Measurements from ENCODE around the gene PSD4.

The PSD4 gene

DNA sequence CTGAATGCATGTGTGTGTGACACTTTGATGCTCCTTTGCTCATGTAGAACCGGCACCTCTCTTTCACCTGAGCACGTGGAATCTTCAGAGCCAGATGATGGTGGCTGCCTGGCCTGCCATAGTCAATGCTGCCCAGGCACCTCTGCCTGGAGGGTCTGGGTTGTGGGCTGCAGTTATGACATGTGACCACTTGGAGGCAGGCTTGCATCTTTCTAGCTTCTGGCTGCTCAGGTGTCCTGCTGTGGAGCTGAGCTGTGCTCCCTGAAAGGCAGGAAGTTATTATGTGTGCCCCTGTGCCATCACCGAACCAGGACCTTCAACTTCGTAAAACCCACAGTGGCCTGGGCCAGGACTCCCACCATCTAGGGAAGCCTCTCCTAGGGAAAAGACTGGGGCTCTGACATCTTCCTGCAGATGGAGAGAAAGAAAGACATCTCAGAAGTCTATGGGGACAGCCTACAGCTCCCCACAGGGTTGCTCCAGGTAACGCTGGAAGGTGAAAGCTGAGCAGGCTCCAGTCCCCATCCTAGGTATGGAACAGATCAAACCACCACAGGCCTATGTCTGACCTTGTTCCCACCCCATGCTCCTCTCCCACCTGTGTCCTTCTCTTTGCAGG, 30.2 kb downstream of the PSD4 start:
- peak; percentile 76 for TF ChIP-seq CTCF (IDR thresholded peaks at IDR 0.05)

GRCh38 chr2:113206251-113206650, 32.5 kb downstream of the PSD4 start:
- no peak for TF ChIP-seq CTCF (IDR thresholded peaks at IDR 0.05)

DNA sequence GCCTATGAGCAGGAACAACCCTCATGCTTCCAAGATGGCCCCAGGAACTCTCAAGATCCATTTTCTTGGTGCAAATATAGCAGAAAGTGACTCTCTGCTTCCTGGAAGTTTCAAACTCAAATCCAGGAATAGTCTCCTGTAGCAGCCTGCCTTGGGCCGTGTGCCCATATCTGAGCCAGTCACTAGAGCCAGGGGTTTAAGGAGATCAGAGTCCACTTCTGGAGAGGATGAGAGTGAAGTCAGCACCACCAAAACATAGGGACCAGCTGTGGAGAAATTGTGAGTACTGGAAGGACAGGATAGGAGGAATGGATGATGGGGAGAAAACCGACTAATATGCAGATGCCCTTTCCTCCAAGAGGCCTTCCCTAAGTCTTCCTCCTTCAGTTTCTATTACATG, 33.2 kb downstream of the PSD4 start:
- no peak for TF ChIP-seq CTCF (IDR thresholded peaks at IDR 0.05)

DNA sequence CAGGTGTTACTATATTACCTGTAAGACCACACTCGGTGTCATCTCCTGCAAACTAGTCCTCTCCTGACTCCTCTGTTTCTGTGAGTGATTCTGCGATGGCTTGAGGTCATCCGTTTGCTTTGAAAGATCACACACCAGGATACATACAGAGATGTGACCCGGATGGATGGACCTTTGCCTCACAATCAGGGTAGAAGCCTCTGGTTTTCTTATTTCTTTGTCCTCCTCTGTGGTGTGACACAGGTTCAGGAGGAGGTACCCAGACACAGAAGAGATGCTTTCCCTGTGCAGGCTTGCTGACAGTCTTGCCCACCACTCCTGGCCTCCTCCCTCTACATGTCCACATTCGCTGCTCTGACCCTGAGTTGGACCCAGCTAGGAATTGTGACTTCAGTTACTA, 34.6 kb downstream of the PSD4 start:
- no peak for TF ChIP-seq CTCF (IDR thresholded peaks at IDR 0.05)

DNA sequence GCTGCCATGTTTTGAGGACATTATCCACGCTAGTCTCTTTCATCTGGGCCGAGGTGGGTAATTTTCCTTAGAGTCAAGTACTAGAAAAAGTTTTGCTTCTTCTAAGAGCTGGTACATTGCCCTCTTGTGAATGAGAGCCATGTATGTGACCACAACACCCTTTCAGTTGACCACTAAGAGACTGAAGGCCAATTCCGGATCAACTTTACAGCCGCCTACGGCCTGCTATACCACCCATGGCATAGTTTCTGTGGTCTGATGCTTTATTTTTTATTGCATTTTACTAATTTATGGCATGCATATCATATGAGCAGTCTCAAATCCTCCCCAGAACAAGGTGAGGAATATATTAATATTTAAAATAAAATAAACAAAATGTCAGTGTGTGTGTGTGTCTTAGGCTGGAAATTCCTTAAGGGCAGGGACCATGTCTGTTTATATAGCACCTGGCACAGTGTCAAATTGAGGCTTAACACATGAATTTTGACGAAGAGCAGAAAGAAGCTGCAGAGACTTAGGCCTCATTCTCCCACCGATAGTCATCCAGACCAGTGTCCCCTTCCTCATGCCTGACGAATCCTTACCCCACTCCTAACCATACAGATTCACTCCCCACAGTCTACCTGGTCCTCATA, 35.4 kb downstream of the PSD4 start:
- no peak for TF ChIP-seq CTCF (IDR thresholded peaks at IDR 0.05)

- TF ChIP-seq CTCF (IDR thresholded peaks at IDR 0.05): no peak
These were observed 35.9 kb downstream of the PSD4 start for GRCh38 chr2:113209646-113210171.

GRCh38 chr2:113211226-113212105, 37.7 kb downstream of the PSD4 start:
- no peak for TF ChIP-seq CTCF (IDR thresholded peaks at IDR 0.05)

All from LNCAP (cell line).